LNCAP (cell line): Measurements from ENCODE around the gene MAP1B.

Experiments used
- CTCF ChIP-seq: fragments of 450-650 bp; IDR thresholded peaks from 2 replicates; pipeline ENCODE4 v1.5.1; 2017; ENCODE audit warnings: mild to moderate bottlenecking

The MAP1B gene

GRCh38 chr5:72224946-72225463 is 117.7 kb downstream of the MAP1B start:
- no peak for TF ChIP-seq CTCF

- TF ChIP-seq CTCF, result no peak
Observed at GRCh38 chr5:72225741-72226140, 118.5 kb downstream of the MAP1B start.

- no peak for TF ChIP-seq CTCF
Observed at GRCh38 chr5:72226950-72227349, 119.7 kb downstream of the MAP1B start.

GRCh38 chr5:72228960-72229359 is 121.7 kb downstream of the MAP1B start:
- TF ChIP-seq CTCF, result no peak

- TF ChIP-seq CTCF, result no peak
Observed at GRCh38 chr5:72231991-72232703, 124.9 kb downstream of the MAP1B start.

GRCh38 chr5:72232838-72233237 is 125.6 kb downstream of the MAP1B start:
- TF ChIP-seq CTCF, result no peak

GRCh38 chr5:72233835-72234234 is 126.6 kb downstream of the MAP1B start:
- TF ChIP-seq CTCF, result no peak
